AG10803 (cell line): ENCODE results near the gene ATP6AP2.

Experiments used
- DNase-seq: peaks from one replicate; pipeline ENCODE4 v3.0.0; 2010; ENCODE audit warnings: low read depth
- H3K4me3 ChIP-seq: 2 replicates; pipeline ENCODE4 v1.5.1; 2011; ENCODE audit warnings: mild to moderate bottlenecking, low read length, control low read depth
- CTCF ChIP-seq: conservative IDR thresholded peaks from 2 replicates; pipeline ENCODE4 v1.5.1; 2011; ENCODE audit warnings: mild to moderate bottlenecking, low read length, control low read depth, inconsistent platforms

Gene ATP6AP2

GRCh38 chrX:40603446-40603845 lies 22.7 kb downstream of the ATP6AP2 start:
- no peak for DNase-seq
- no peak overlapping the region for H3K4me3 ChIP-seq
- no peak for TF ChIP-seq CTCF

GRCh38 chrX:40607381-40607780 lies 26.6 kb downstream of the ATP6AP2 start:
- DNase-seq, result no peak
- TF ChIP-seq CTCF, result no peak
- no peak overlapping the region for H3K4me3 ChIP-seq

GRCh38 chrX:40612511-40612910 lies 31.7 kb downstream of the ATP6AP2 start:
- TF ChIP-seq CTCF, result no peak
- no peak overlapping the region for H3K4me3 ChIP-seq
- no peak for DNase-seq

GRCh38 chrX:40615976-40616375 lies 35.2 kb downstream of the ATP6AP2 start:
- no peak for DNase-seq
- H3K4me3 ChIP-seq, result no peak overlapping the region
- no peak for TF ChIP-seq CTCF

GRCh38 chrX:40617566-40617965 lies 36.8 kb downstream of the ATP6AP2 start:
- H3K4me3 ChIP-seq, result no peak overlapping the region
- TF ChIP-seq CTCF, result no peak
- DNase-seq, result no peak

DNA sequence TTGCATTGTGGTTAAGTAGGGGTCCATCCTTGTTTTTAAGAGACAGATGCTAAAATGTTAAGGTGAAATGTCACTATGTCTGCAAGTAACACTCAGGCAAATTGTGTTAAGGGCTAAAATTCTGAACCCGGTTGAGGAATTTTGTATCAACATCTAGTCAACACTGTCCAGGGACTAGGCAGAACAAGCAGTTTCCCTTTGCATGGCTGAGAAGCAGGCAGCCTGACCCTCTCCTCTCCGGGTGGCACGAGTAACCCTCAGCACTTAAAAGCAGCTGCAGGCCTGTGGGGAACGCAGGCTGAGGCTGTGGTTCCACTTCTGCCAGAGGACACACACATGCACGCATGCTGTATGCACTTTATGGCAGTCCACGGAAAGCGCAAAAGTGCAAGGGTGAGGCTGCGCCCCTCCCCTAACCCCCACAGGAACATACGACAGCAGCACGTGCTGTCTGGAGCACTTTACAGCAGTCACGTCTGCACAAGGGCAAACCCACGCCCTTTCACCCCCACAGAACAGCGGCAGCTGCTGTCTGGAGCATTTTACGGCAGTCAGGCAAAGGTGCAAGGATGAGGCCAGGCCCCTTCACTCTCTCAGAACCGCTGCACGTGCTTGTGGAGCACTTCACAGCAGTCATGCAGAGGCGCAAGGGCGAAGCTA lies 41.8 kb downstream of the ATP6AP2 start:
- DNase-seq, result no peak
- no peak overlapping the region for H3K4me3 ChIP-seq
- TF ChIP-seq CTCF, result no peak

DNA sequence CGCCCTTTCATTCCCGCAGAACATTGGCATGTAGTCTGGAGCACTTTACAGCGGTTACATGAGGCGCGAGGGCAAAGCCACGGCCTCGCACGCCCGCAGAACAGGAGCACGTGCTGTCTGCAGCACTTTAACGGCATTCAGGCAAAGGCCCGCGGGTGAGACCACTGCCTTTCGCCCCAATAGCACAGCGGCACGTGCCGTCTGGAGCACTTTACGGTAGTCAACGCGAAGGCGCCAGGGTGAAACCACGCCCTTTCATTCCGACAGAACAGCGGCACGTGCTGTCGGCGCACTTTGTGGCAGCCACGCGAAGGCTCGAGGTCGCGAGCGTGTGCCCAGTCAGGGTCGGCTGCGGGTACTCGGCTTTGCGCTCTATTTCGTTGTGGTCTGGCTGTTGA lies 42.4 kb downstream of the ATP6AP2 start, which contains the start of gene MPC1L:
Gene MPC1L, plus strand, starts transcription at position 290 of the 398 bp plus-strand sequence. CDS start 138 bp downstream, outside the sequence.
- H3K4me3 ChIP-seq, result no peak within 1 kb of the TSS
- TF ChIP-seq CTCF, result no peak
- no peak for DNase-seq
